Psoas muscle (tissue), 8 donors: ENCODE results near the gene ZCCHC7. TPM values are rescaled to one million over a fixed set of nuclear protein-coding genes. Genes with fewer than 3 reads are reported as not detected.

ENCODE experiments used
- ATAC-seq, 4 donors: fragments of 200-7000 bp; cut with Tn5 transposase; one replicate each; pipeline ENCODE4 v1.9.1; 2020; ENCODE audit warnings: moderate library complexity in 3 of 4, mild to moderate bottlenecking in 2 of 4
- DNase-seq, 2 donors: peaks; one replicate each; pipeline ENCODE4 v3.0.0-alpha.2; 2020
- H3K27ac ChIP-seq: fragments of 200-600 bp; one replicate; pipeline ENCODE4 v1.8.0; 2022
- H3K27me3 ChIP-seq, 3 donors: fragments of 200-600 bp in 1 of 3; one replicate each; pipeline versions ENCODE4 v1.6.1 to v1.8.0; 2013 to 2022; ENCODE audit warnings: low read length in 2 of 3, mild to moderate bottlenecking in 2 of 3, moderate library complexity in 1 of 3; ENCODE audit not compliant: insufficient read depth in 3 of 3
- H3K36me3 ChIP-seq, 2 donors: fragments of 200-600 bp in 1 of 2; one replicate each; pipeline versions ENCODE4 v1.6.1 to v1.8.0; 2013 to 2022; ENCODE audit warnings: low read depth in 1 of 2, mild to moderate bottlenecking in 1 of 2, moderate library complexity in 1 of 2; ENCODE audit not compliant: insufficient read depth in 1 of 2
- H3K4me1 ChIP-seq: fragments of 200-600 bp; one replicate; pipeline ENCODE4 v1.8.0; 2022
- H3K4me3 ChIP-seq: fragments of 200-600 bp; one replicate; pipeline ENCODE4 v1.8.0; 2022; ENCODE audit warnings: mild to moderate bottlenecking
- H3K9me3 ChIP-seq: fragments of 200-600 bp; one replicate; pipeline ENCODE4 v1.8.0; 2022
- CTCF ChIP-seq: fragments of 200-600 bp; IDR thresholded peaks from one replicate; pipeline ENCODE4 v1.8.0; 2022; ENCODE audit warnings: antibody characterized with exemption
- WGBS, 3 donors: extraction: QIAGEN DNeasy Blood & Tissue Kit; methylation state at CpG; one replicate each; pipeline versions ENCODE4 v1.1.6 to v1.1.7; 2013; 5-methylcytosine and 5-hydroxymethylcytosine counted together
- intact Hi-C, 2 donors: fragments of 100-400 bp; cut with DNase I; formaldehyde crosslinking; loops; one replicate each; pipeline versions ENCODE4 v1.11.0 to v1.14.2; 2022
- polyA plus RNA-seq, 3 donors: library from polyadenylated mRNA; stranded (reverse); fragments of 200-250 nt; gene quantifications; one replicate each; pipeline ENCODE4 v1.2.3, GENCODE V29; 2013
- total RNA-seq, 4 donors: library from RNA; stranded (reverse); fragmentation: NEBNext Ultra II Directional in 2 of 4; extraction: Animal tissue kit (Norgen Biotek cat#: 25700) in 2 of 4; gene quantifications; one replicate each; pipeline versions ENCODE4 v1.2.1 to v1.2.4, GENCODE V29; 2021 to 2023
- donor health status: healthy with polysubstance abuse.
- donor health status: DM: no; HTN: no; CAD: no; lungs with moderate emphysema.
- donor health status: Bipolar disorder and iron deficiency.
- donor health status: healthy.
- donor health status: DM: yes; HTN: yes; CAD: no.
- donor health status: DM: no; HTN: no; CAD: no.
- donor health status: DM: no; HTN: no; CAD: no.
- donor health status: DM: yes; HTN: yes; CAD: no.

Gene ZCCHC7
- total and polyA plus RNA-seq, 7 donors = 6.2 to 10.3 (median 7.3) TPM

GRCh38 chr9:37243588-37244345 is 123.4 kb downstream of the ZCCHC7 start:
- H3K4me3 ChIP-seq = no peak overlapping the region

DNA sequence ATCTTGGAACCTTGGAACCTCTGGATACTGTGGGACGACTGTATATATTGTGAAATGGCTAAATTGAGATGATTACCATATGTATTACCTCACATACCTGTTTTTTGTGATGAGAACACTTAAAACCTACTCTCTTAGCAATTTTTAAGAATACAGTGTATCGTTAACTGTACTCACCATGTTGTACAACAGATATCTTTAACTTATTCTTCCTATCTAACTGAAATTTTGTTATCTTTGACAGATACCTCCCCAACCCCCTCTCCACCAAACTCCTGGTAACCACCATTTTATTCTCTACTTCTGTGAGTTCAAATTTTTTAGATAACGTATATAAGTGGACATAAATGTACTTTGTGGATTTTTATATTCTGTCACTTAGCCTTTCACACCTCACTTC is 126.5 kb downstream of the ZCCHC7 start:
- no peak for TF ChIP-seq CTCF
- Histone ChIP-seq H3K9me3 (no peaks in the 10 kb centered on the region), H3K27ac (no peak overlapping the region), H3K4me1 (peaks cover 9% of the 10 kb centered on the region), H3K4me3 (no peak overlapping the region), H3K36me3 (peaks cover 3 to 7% of the 10 kb centered on the region in 2 donors), H3K27me3 (no peaks in the 10 kb centered on the region)
- ATAC-seq = no peak
- DNase-seq = no peak
- intact Hi-C loops = no loop called here
- 96 to 99% (median 97%) methylated on average over 3 of the region's 3 CpGs for WGBS, 3 donors

More at GRCh38 chr9:37243588-37244345, 123.4 kb downstream of the ZCCHC7 start:
- no peak for TF ChIP-seq CTCF
- no peak for DNase-seq
- intact Hi-C loops = no loop called here
- Histone ChIP-seq H3K27ac (no peak overlapping the region), H3K27me3 (no peaks in the 10 kb centered on the region), H3K36me3 (no peaks in the 10 kb centered on the region), H3K9me3 (no peaks in the 10 kb centered on the region), H3K4me1 (peaks cover 9% of the 10 kb centered on the region)
- WGBS, 3 donors = 78 to 85% (median 80%) methylated on average over 5 of the region's 5 CpGs
- no peak for ATAC-seq

DNA sequence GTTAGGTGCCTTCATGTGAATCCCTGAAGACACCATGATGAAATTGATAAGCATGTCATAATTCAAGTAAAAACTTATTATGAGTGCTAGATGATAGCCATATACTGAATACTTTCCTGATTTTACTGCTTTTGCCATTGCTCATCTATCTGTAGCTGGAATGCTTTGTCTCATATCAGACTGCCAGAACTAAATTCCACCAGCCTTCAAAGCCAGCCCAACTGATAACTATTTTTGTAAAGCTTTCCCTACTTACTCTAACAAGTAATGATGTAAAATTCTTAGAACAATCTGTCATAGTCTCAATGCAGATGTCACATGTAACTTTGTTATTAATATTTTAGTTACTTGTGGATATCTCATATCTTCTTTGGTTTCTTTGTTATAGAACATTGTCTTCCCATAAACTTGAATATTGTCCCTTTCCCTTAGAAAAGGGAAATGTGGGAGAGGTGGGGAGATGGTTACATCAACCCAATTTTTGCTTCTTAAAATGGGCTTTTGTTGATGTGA is 128.3 kb downstream of the ZCCHC7 start:
- DNase-seq (no peak), ATAC-seq (no peak)
- no peak for TF ChIP-seq CTCF
- Histone ChIP-seq H3K9me3 (no peaks in the 10 kb centered on the region), H3K27ac (no peak overlapping the region), H3K4me3 (no peak overlapping the region), H3K4me1 (peaks cover 7% of the 10 kb centered on the region), H3K36me3 (peaks cover 3 to 7% of the 10 kb centered on the region in 2 donors), H3K27me3 (no peaks in the 10 kb centered on the region)
- intact Hi-C loops = no loop called here

DNA sequence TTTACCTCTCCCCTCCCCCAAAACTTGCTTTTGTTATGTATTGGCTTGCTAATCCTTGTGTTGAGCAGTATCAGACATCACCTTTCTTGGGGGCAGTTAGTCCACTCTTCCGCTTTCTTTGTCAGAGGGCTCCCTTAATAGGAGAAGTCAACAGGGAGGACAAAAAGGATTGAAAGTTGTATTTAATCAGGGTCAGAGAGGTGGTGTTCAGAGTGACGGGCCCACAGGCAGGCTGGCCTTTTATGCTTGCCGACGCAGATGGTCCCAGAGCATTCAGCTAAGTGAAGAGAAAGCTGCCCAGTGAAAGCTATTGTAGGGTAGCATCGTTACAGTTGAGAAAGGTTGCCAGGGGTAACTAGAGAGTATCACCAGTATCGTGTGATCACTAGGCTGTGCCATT is 131.1 kb downstream of the ZCCHC7 start:
- ATAC-seq = no peak
- intact Hi-C loops = loop anchor here in 1 of 2 donors (10.0 kb wide), 1 partner anchor 47 kb away; no protein-coding TSS in a partner anchor
- no peak for TF ChIP-seq CTCF
- Histone ChIP-seq H3K4me1 (no peaks in the 10 kb centered on the region), H3K4me3 (no peak overlapping the region), H3K36me3 (peaks cover 3 to 7% of the 10 kb centered on the region in 2 donors), H3K27ac (no peak overlapping the region), H3K27me3 (no peaks in the 10 kb centered on the region), H3K9me3 (no peaks in the 10 kb centered on the region)
- DNase-seq = no peak
- WGBS, 3 donors = 69 to 79% (median 75%) methylated on average over 6 of the region's 6 CpGs
